Measurements from ENCODE around the gene CEP164. TPM values are rescaled to one million over a fixed set of nuclear protein-coding genes. Genes with fewer than 3 reads are reported as not detected.

CEP164 gene
- total RNA-seq, 1 experiment from 2014 or later: 21.0 TPM

DNA sequence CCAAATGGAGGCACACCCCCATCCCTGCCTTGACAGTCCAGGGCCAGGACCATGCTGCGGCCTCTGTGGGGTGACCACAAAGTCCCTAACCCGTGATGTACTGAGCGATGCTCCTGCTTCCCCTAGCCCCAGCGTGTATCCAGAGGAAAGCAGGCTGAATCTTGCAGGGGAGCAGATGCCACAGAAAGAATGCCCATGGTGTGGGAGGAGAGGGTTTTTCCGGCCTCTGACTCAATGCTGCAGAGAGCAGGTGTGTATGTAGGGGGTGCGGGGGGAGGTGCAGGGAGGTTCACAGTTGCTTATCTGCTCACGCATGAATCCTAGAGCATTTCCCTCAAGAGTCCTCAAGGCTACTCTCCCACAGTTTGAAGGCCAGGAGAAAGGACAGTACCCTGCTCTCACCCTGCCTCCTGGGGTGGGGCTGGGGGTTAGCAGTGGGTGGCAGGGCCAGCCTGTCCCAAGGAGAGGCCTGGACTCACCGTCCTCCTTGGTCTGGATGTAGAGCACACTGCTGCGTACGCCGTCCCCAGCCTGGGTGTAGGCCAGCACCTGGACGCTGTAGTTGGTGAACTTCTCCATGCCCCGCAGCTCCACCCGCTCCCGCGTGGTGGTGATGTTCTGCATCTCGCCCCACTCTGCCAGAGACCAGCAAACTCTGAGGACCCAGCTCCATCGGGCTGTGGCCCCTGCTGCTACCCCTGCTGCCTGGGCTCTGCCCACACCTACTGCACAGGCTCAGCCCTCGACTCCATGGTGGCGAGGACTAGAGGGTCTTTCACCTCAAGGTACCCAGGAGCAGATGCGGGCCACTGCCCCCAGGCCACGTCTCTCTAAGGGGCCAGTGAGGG is 130.8 kb downstream of the CEP164 start (continued):
- TF ChIP-seq, protein P1, sequence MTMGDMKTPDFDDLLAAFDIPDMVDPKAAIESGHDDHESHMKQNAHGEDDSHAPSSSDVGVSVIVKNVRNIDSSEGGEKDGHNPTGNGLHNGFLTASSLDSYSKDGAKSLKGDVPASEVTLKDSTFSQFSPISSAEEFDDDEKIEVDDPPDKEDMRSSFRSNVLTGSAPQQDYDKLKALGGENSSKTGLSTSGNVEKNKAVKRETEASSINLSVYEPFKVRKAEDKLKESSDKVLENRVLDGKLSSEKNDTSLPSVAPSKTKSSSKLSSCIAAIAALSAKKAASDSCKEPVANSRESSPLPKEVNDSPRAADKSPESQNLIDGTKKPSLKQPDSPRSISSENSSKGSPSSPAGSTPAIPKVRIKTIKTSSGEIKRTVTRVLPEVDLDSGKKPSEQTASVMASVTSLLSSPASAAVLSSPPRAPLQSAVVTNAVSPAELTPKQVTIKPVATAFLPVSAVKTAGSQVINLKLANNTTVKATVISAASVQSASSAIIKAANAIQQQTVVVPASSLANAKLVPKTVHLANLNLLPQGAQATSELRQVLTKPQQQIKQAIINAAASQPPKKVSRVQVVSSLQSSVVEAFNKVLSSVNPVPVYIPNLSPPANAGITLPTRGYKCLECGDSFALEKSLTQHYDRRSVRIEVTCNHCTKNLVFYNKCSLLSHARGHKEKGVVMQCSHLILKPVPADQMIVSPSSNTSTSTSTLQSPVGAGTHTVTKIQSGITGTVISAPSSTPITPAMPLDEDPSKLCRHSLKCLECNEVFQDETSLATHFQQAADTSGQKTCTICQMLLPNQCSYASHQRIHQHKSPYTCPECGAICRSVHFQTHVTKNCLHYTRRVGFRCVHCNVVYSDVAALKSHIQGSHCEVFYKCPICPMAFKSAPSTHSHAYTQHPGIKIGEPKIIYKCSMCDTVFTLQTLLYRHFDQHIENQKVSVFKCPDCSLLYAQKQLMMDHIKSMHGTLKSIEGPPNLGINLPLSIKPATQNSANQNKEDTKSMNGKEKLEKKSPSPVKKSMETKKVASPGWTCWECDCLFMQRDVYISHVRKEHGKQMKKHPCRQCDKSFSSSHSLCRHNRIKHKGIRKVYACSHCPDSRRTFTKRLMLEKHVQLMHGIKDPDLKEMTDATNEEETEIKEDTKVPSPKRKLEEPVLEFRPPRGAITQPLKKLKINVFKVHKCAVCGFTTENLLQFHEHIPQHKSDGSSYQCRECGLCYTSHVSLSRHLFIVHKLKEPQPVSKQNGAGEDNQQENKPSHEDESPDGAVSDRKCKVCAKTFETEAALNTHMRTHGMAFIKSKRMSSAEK (CRISPR knock-in tag; IDR thresholded peaks at IDR 0.05; ENCODE audit: borderline replicate concordance): no peak
- no peak for TF ChIP-seq ZNF232 (CRISPR knock-in tag; IDR thresholded peaks at IDR 0.05)
- TF ChIP-seq ZNF138 (CRISPR knock-in tag; conservative IDR thresholded peaks at IDR 0.05): no peak
- TF ChIP-seq HMGA2 (CRISPR knock-in tag; IDR thresholded peaks at IDR 0.05): no peak
- TF ChIP-seq, protein P2, sequence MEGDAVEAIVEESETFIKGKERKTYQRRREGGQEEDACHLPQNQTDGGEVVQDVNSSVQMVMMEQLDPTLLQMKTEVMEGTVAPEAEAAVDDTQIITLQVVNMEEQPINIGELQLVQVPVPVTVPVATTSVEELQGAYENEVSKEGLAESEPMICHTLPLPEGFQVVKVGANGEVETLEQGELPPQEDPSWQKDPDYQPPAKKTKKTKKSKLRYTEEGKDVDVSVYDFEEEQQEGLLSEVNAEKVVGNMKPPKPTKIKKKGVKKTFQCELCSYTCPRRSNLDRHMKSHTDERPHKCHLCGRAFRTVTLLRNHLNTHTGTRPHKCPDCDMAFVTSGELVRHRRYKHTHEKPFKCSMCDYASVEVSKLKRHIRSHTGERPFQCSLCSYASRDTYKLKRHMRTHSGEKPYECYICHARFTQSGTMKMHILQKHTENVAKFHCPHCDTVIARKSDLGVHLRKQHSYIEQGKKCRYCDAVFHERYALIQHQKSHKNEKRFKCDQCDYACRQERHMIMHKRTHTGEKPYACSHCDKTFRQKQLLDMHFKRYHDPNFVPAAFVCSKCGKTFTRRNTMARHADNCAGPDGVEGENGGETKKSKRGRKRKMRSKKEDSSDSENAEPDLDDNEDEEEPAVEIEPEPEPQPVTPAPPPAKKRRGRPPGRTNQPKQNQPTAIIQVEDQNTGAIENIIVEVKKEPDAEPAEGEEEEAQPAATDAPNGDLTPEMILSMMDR (IDR thresholded peaks at IDR 0.05): no peak
- TF ChIP-seq, protein P3, sequence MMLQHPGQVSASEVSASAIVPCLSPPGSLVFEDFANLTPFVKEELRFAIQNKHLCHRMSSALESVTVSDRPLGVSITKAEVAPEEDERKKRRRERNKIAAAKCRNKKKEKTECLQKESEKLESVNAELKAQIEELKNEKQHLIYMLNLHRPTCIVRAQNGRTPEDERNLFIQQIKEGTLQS (CRISPR knock-in tag; conservative IDR thresholded peaks at IDR 0.05): no peak
- TF ChIP-seq RELA (CRISPR knock-in tag; IDR thresholded peaks at IDR 0.05; ENCODE audit: borderline replicate concordance): no peak
- TF ChIP-seq, protein P4, sequence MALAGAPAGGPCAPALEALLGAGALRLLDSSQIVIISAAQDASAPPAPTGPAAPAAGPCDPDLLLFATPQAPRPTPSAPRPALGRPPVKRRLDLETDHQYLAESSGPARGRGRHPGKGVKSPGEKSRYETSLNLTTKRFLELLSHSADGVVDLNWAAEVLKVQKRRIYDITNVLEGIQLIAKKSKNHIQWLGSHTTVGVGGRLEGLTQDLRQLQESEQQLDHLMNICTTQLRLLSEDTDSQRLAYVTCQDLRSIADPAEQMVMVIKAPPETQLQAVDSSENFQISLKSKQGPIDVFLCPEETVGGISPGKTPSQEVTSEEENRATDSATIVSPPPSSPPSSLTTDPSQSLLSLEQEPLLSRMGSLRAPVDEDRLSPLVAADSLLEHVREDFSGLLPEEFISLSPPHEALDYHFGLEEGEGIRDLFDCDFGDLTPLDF (CRISPR knock-in tag; IDR thresholded peaks at IDR 0.05): no peak
- no peak for TF ChIP-seq SP1 (CRISPR knock-in tag; conservative IDR thresholded peaks at IDR 0.05)
- TF ChIP-seq, protein P5, sequence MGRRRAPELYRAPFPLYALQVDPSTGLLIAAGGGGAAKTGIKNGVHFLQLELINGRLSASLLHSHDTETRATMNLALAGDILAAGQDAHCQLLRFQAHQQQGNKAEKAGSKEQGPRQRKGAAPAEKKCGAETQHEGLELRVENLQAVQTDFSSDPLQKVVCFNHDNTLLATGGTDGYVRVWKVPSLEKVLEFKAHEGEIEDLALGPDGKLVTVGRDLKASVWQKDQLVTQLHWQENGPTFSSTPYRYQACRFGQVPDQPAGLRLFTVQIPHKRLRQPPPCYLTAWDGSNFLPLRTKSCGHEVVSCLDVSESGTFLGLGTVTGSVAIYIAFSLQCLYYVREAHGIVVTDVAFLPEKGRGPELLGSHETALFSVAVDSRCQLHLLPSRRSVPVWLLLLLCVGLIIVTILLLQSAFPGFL (CRISPR knock-in tag; IDR thresholded peaks at IDR 0.05; ENCODE audit: borderline replicate concordance): no peak
- TF ChIP-seq JUN (CRISPR knock-in tag; IDR thresholded peaks at IDR 0.05): no peak
- TF ChIP-seq ZNF671 (CRISPR knock-in tag; IDR thresholded peaks at IDR 0.05): no peak
- no peak for TF ChIP-seq ESRRA (CRISPR knock-in tag; IDR thresholded peaks at IDR 0.05; ENCODE audit: borderline replicate concordance)

DNA sequence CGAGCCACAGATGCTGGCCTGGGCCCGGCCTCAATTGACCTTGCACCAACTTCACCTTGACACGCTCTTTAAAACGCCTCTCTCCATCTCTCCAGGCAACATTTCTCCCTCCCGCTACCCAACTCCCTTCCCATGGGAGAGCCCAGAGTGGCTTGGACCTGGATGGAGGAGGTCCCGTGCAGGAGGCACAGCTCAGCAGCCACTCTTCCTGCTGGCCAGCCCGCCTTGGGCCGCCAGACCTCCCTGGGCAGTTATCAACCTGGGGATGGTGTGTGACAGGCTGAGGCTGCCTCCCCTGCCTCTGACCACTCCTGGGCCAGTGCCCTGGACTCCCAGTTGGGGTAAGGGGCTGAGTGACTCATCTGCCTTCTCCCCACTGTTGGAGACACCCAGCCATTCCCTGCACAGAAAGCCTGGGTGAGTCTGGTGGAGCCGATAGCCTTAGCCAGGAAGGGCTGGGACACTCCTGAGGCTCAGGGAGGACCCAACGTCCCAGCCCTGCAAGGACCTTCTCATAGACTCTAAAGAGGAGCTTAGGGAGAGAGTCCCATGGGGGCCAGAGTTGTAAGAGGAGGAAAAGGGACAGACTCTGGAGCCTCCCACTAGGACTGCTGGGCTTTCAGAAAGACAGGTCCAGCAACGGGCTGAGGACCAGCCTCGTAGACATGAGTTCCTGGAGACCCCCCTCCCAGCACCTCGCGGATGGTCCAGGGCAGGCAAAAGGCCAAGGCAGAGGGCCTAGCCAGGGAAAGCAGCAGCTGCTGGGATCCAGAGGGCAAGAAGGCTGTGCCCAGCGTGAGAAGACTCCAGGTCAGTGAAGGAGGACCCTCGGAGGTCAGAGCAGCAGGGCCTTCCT is 131.7 kb downstream of the CEP164 start:
- Mint-ChIP-seq H3K27me3 (ENCODE audit: low read depth) (no peaks in the 10 kb centered on the region), H3K9me3 (peaks cover 3% of the 10 kb centered on the region), H3K36me3 (peaks cover 2% of the 10 kb centered on the region; the same call in 1 of the 2 replicates), H3K27ac (no peak overlapping the region), H3K4me3 (no peak overlapping the region), H3K4me1 (0 out of 2 replicates have a peak, but pooled peaks cover 2% of the 10 kb centered on the region)
- ATAC-seq: no peak
- ChIA-PET CTCF (interaction anchor here (1.1 to 2.6 kb wide), 4 partner anchors 10 to 33 kb away, joined by 4 to 11 read pairs (median 6); no protein-coding TSS in a partner anchor), POLR2A (no interaction called here)
- DNase-seq (ENCODE audit: low spot score): no peak
- no peak for TF ChIP-seq KAT7 (CRISPR knock-in tag; IDR thresholded peaks at IDR 0.05; ENCODE audit: borderline replicate concordance)
- TF ChIP-seq, protein P6, sequence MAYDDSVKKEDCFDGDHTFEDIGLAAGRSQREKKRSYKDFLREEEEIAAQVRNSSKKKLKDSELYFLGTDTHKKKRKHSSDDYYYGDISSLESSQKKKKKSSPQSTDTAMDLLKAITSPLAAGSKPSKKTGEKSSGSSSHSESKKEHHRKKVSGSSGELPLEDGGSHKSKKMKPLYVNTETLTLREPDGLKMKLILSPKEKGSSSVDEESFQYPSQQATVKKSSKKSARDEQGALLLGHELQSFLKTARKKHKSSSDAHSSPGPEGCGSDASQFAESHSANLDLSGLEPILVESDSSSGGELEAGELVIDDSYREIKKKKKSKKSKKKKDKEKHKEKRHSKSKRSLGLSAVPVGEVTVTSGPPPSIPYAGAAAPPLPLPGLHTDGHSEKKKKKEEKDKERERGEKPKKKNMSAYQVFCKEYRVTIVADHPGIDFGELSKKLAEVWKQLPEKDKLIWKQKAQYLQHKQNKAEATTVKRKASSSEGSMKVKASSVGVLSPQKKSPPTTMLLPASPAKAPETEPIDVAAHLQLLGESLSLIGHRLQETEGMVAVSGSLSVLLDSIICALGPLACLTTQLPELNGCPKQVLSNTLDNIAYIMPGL (CRISPR knock-in tag; IDR thresholded peaks at IDR 0.05): no peak
- TF ChIP-seq MYBL2 (CRISPR knock-in tag; IDR thresholded peaks at IDR 0.05): no peak
- no peak for TF ChIP-seq ZNF232 (CRISPR knock-in tag; IDR thresholded peaks at IDR 0.05)
- TF ChIP-seq, protein P7, sequence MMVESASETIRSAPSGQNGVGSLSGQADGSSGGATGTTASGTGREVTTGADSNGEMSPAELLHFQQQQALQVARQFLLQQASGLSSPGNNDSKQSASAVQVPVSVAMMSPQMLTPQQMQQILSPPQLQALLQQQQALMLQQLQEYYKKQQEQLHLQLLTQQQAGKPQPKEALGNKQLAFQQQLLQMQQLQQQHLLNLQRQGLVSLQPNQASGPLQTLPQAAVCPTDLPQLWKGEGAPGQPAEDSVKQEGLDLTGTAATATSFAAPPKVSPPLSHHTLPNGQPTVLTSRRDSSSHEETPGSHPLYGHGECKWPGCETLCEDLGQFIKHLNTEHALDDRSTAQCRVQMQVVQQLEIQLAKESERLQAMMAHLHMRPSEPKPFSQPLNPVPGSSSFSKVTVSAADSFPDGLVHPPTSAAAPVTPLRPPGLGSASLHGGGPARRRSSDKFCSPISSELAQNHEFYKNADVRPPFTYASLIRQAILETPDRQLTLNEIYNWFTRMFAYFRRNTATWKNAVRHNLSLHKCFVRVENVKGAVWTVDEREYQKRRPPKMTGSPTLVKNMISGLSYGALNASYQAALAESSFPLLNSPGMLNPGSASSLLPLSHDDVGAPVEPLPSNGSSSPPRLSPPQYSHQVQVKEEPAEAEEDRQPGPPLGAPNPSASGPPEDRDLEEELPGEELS (CRISPR knock-in tag; IDR thresholded peaks at IDR 0.05): no peak
- TF ChIP-seq, protein P4 (CRISPR knock-in tag; IDR thresholded peaks at IDR 0.05): no peak
